SH-SY5Y (cell line): ENCODE data around the gene EDC3.

Source experiments
- GATA2 ChIP-seq: IDR thresholded peaks from 2 replicates; pipeline ENCODE4 v1.6.1; 2011; ENCODE audit warnings: mild to moderate bottlenecking, low read depth, low read length
- GATA3 ChIP-seq: IDR thresholded peaks from 2 replicates; pipeline ENCODE4 v1.6.1; 2011; ENCODE audit warnings: low read depth, mild to moderate bottlenecking, low read length, moderate library complexity

DNA sequence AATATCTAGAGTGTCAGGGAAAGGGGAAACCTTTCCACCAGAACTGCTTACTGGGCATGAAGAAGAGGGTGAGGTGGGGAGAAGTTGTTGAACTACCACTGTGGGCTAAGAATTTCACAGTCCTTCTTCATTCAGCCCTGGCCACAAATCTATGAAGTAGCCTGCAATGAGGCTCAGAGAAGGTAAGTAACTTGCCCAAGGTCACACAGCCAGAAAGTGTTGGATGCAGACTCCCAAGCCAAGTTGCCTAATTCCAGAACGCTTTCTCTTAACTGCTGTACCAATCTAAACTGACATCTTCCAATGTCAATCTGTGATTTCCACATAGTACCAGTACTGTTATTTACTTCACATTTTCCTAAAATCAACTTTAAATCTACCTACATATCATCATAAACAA lies 27.4 kb upstream of the EDC3 start:
- no peak for TF ChIP-seq GATA3
- TF ChIP-seq GATA2: no peak
